OCI-LY3 (cell line): Measurements from ENCODE around the gene DVL3.

Source experiments
- EZH2phosphoT487 ChIP-seq: fragments of 200-600 bp; shearing (Covaris generic); IDR thresholded peaks from 2 replicates; pipeline ENCODE4 v1.6.1; 2018; ENCODE audit warnings: antibody characterized with exemption, mixed run types, low read depth
- TF ChIP-seq, protein P1 (sequence below): fragments of 200-600, 300-600 bp; sonication (generic); IDR thresholded peaks from 2 replicates; pipeline ENCODE4 v1.5.1; 2014; ENCODE audit warnings: antibody characterized with exemption, low read length, low read depth

DNA sequence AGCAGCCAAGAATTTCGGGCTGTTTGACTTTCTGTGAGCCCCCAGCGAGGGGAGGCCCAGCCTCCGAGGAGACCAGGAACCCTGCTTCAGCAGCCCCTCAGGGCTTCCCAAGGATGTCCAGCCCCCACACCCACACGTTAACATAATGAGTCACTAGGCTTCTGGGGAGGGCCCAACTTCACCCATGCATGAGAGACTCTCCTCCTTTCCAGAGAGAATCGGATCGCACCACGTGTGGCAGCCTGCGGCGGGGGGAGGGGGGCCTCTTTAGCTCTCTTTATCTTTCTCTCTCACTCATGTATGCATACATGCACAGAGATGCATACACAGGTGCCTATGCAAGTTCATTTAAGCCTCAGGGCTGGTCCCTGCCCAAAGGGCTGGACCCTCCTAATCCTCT is 16.4 kb downstream of the DVL3 start:
- TF ChIP-seq, protein P1, sequence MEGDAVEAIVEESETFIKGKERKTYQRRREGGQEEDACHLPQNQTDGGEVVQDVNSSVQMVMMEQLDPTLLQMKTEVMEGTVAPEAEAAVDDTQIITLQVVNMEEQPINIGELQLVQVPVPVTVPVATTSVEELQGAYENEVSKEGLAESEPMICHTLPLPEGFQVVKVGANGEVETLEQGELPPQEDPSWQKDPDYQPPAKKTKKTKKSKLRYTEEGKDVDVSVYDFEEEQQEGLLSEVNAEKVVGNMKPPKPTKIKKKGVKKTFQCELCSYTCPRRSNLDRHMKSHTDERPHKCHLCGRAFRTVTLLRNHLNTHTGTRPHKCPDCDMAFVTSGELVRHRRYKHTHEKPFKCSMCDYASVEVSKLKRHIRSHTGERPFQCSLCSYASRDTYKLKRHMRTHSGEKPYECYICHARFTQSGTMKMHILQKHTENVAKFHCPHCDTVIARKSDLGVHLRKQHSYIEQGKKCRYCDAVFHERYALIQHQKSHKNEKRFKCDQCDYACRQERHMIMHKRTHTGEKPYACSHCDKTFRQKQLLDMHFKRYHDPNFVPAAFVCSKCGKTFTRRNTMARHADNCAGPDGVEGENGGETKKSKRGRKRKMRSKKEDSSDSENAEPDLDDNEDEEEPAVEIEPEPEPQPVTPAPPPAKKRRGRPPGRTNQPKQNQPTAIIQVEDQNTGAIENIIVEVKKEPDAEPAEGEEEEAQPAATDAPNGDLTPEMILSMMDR = no peak
- no peak for TF ChIP-seq EZH2phosphoT487
